Nephron progenitor cell (in vitro differentiated cells): ENCODE data around the gene POLDIP2.

Experiments
- DNase-seq: peaks from one replicate; pipeline ENCODE4 v3.0.0; 2021
- H3K27ac Mint-ChIP-seq: 2 replicates; pipeline ENCODE4 v1.8.0; 2021; ENCODE audit warnings: mild to moderate bottlenecking, moderate library complexity, mixed read lengths
- H3K27me3 Mint-ChIP-seq: 2 replicates; pipeline ENCODE4 v1.8.0; 2021; ENCODE audit warnings: mild to moderate bottlenecking, low read depth, mixed read lengths; ENCODE audit not compliant: poor library complexity
- H3K36me3 Mint-ChIP-seq: 2 replicates; pipeline ENCODE4 v1.8.0; 2021; ENCODE audit warnings: low read depth, mixed read lengths
- H3K4me1 Mint-ChIP-seq: 2 replicates; pipeline ENCODE4 v1.8.0; 2021; ENCODE audit warnings: mixed read lengths
- H3K4me3 Mint-ChIP-seq: 2 replicates; pipeline ENCODE4 v1.8.0; 2021; ENCODE audit warnings: mild to moderate bottlenecking, moderate library complexity, mixed read lengths
- H3K9me3 Mint-ChIP-seq: 2 replicates; pipeline ENCODE4 v1.8.0; 2021; ENCODE audit warnings: mild to moderate bottlenecking, moderate library complexity, mixed read lengths
- CTCF ChIP-seq: fragments of 200-600 bp; sonication (generic); IDR thresholded peaks from 2 replicates; pipeline ENCODE4 v1.5.0; 2021; ENCODE audit warnings: antibody characterized with exemption

Gene POLDIP2

GRCh38 chr17:28365487-28365886 lies 8.2 kb upstream of the POLDIP2 start:
- no peak for TF ChIP-seq CTCF
- no peak overlapping the region for H3K4me3 Mint-ChIP-seq
- peaks cover 17% of the 10 kb centered on the region for H3K36me3 Mint-ChIP-seq
- peaks cover 4% of the 10 kb centered on the region for H3K27me3 Mint-ChIP-seq
- H3K4me1 Mint-ChIP-seq, result peaks cover 14% of the 10 kb centered on the region
- H3K27ac Mint-ChIP-seq, result no peak overlapping the region
- H3K9me3 Mint-ChIP-seq, result no peaks in the 10 kb centered on the region
- no peak for DNase-seq

- Mint-ChIP-seq H3K9me3 (no peaks in the 10 kb centered on the region), H3K4me1 (peaks cover 7% of the 10 kb centered on the region), H3K4me3 (no peak within 1 kb of the TSS), H3K36me3 (peaks cover 21% of the 10 kb centered on the region), H3K27ac (no peak within 1 kb of the TSS), H3K27me3 (no peaks in the 10 kb centered on the region)
- no peak for DNase-seq
- no peak for TF ChIP-seq CTCF
Measured at GRCh38 chr17:28364665-28365363, 7.5 kb upstream of the POLDIP2 start, which contains the start of gene SEBOX. Gene SEBOX, minus strand, starts transcription at chr17:28365199. Its CDS starts 48 bp downstream, at chr17:28365151.

- Mint-ChIP-seq H3K27me3 (no peaks in the 10 kb centered on the region), H3K4me3 (no peak overlapping the region), H3K4me1 (no peaks in the 10 kb centered on the region), H3K36me3 (peaks cover 21% of the 10 kb centered on the region), H3K9me3 (no peaks in the 10 kb centered on the region), H3K27ac (no peak overlapping the region)
- no peak for DNase-seq
- TF ChIP-seq CTCF, result no peak
Measured at GRCh38 chr17:28363776-28364650, 6.7 kb upstream of the POLDIP2 start.

- H3K4me3 Mint-ChIP-seq, result no peak overlapping the region
- DNase-seq, result no peak
- TF ChIP-seq CTCF, result no peak
- peaks cover 5% of the 10 kb centered on the region for H3K4me1 Mint-ChIP-seq
- H3K27ac Mint-ChIP-seq, result no peak overlapping the region
- H3K9me3 Mint-ChIP-seq, result no peaks in the 10 kb centered on the region
- H3K27me3 Mint-ChIP-seq, result no peaks in the 10 kb centered on the region
- H3K36me3 Mint-ChIP-seq, result peaks cover 21% of the 10 kb centered on the region
Measured at GRCh38 chr17:28363186-28363585, 5.9 kb upstream of the POLDIP2 start.

GRCh38 chr17:28357901-28358197 lies 522 bp upstream of the POLDIP2 start:
- Mint-ChIP-seq H3K27ac (peak overlapping the region; percentile 91), H3K36me3 (peaks cover 44% of the 10 kb centered on the region), H3K4me1 (peaks cover 22% of the 10 kb centered on the region), H3K27me3 (no peaks in the 10 kb centered on the region), H3K9me3 (no peaks in the 10 kb centered on the region), H3K4me3 (peak overlapping the region; percentile 92)
- DNase-seq, result no peak
- TF ChIP-seq CTCF, result no peak
